Left ventricle myocardium superior (tissue), 1 donor: ENCODE measurements around the gene OGA. TPM values are rescaled to one million over a fixed set of nuclear protein-coding genes. Genes with fewer than 3 reads are reported as not detected.
"Not testable (repeated sequence)": the region's sequence is repeated elsewhere in the genome, so short reads cannot be mapped to it uniquely, and the experiment has no call there.

Experiments used
- ATAC-seq: fragments of 200-7000 bp; cut with Tn5 transposase; one replicate; pipeline ENCODE4 v1.9.1; 2020; ENCODE audit warnings: mild to moderate bottlenecking, moderate library complexity
- DNase-seq: peaks from one replicate; pipeline ENCODE4 v3.0.0-alpha.2; 2020
- intact Hi-C: fragments of 100-400 bp; cut with micrococcal nuclease; formaldehyde crosslinking; loops from one replicate; pipeline ENCODE4 v1.11.0; 2022
- total RNA-seq: library from RNA; stranded (reverse); fragmentation: NEBNext Ultra II Directional; extraction: Animal tissue kit (Norgen Biotek cat#: 25700); gene quantifications from one replicate; pipeline ENCODE4 v1.2.1, GENCODE V29; 2021
- donor health status: DM: no; HTN: yes; CAD: no; lungs with severe emphysema.

The OGA gene
- total RNA-seq, 1 donor from 2014 or later, result 79.8 TPM

DNA sequence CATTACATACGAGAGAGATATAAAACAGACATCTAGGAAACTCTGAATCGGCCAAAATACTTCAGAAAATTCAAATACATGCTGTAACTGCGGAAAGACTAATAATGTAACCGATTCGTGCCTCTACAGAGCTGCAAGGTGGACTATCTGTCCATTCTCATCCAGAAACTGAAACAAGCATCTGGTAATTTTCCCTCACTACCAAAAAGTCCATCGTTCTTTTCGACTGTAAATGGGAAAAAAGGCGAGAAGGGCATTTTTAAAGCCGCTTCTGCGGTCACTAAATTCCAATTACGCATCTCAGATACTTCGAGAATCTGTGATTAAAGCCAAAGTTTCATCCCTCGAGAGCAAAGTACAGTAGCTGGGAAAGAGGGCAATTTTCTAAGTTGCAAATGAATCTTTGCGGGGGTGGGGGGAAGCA is 1.3 kb downstream of the OGA start:
- no peak for ATAC-seq
- intact Hi-C loops, result no loop called here
- no peak for DNase-seq

DNA sequence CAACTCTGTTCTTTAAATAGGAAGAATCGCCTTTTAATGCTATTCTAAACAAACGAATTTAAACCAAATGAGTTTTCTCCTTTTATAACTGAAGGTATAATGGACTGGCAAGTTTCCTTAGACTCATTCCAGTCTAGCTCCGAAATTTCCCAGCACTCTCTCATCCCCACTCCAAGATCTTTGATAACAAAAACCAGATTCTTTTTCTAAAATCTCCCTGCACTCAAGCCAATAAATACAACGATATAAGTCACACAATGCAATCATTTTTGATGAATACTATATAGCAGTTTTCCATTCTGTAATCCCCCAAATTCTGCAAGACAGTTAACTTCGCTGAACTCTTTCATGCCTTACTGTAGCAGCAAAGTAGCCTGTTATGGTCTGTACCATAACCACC is 1.9 kb downstream of the OGA start:
- intact Hi-C loops, result no loop called here
- DNase-seq (no peak), ATAC-seq (no peak)

- intact Hi-C loops, result no loop called here
- DNase-seq (no peak), ATAC-seq (no peak)
Measured at GRCh38 chr10:101814466-101815071, 3.7 kb downstream of the OGA start.

GRCh38 chr10:101812606-101813005 is 5.6 kb downstream of the OGA start:
- DNase-seq (no peak), ATAC-seq (peak; percentile 32)
- intact Hi-C loops, result no loop called here

- DNase-seq (no peak), ATAC-seq (no peak)
- intact Hi-C loops, result no loop called here
Measured at GRCh38 chr10:101807158-101807557, 11.1 kb downstream of the OGA start.

GRCh38 chr10:101803511-101803910 is 14.7 kb downstream of the OGA start:
- ATAC-seq (no peak), DNase-seq (no peak)
- intact Hi-C loops, result no loop called here

DNA sequence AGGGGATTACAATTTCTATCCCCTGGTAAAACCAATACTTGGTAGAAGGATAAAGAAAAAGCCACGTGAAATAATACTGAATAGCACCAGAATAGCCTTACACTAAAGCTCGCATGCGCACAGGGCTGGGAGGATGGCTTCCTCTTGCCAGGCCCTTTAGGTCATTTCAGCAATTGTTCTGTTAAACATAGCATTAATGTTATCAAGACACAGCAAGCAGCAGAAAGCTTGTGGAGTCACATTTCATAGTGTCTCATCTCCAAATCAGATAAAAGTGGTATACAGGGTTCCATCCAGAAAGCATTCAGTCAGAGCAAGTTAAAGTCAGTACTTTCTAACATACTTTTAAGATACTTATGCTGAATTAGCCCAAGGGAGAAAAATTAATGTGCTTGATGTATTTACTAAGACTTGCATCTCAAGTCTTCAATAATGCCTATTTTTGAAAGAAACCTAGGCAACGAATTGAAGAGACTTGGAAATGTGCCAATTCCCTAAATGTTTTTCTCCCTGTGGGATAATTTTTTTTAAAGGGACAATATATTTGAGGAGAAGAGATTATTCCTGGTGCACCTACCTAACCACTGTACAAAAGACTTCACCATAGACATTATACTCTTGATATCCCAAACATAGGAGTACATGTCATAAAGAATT is 20.7 kb downstream of the OGA start:
- ATAC-seq (no peak), DNase-seq (no peak)
- intact Hi-C loops, result no loop called here

- DNase-seq, result no peak
- no peak for ATAC-seq
- intact Hi-C loops, result no loop called here
Measured at GRCh38 chr10:101793526-101793925, 24.7 kb downstream of the OGA start.

DNA sequence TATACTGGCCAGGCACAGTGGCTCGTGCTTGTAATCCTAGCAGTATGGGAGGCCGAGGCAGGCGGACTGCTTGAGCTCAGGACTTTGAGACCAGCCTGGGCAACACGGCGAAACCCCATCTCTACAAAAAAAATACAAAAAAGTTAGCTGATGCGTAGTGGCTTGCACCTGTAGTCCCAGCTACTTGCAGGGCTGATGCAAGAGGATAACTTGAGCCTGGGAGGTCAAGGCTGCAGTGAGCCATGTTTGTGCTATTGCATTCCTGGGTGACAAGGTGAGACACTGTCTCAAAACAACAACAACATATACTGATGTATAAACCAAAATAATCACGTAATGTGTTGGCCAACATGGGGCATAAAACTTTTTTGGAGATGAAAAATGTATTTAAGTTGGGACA is 28.6 kb downstream of the OGA start:
- intact Hi-C loops, result no loop called here
- no peak for ATAC-seq
- no peak for DNase-seq

DNA sequence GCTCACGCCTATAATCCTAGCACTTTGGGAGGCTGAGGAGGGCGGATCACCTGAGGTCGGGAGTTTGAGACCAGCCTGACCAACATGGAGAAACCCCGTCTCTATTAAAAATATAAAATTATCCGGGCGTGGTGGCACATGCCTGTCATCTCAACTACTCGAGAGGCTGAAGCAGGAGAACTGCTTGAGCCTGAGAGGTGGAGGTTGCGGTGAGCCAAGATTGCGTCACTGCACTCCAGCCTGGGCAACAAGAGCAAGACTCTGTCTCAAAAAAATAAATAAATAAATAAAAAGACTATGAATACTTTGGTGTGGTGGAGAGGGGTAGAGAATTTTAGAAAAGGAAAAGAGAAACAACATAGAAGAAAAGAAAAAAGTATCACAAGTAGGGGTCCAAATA is 29.0 kb downstream of the OGA start:
- intact Hi-C loops, DNase-seq, ATAC-seq: not testable (repeated sequence)

GRCh38 chr10:101785801-101786200 is 32.4 kb downstream of the OGA start:
- intact Hi-C loops, result no loop called here
- ATAC-seq (no peak), DNase-seq (no peak)

DNA sequence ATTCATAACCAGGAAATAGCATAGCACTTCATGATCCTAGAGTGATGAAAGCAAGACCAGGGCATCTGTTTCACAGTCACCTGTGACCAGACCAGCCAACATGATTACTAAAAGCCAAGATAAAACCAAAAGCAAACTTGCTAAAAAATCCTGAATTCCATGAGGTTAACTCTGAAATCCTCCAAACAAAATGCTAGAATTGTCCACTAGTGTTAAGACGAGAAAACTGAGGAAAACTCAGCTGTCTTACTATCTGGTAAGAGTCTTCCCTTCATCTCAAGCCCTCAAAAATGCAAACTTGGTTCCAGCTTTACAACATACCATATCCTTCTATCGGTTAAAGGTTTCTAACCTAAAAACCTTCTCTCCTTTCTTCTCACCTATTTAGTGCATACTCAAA is 33.7 kb downstream of the OGA start:
- no peak for ATAC-seq
- intact Hi-C loops, result no loop called here
- no peak for DNase-seq

DNA sequence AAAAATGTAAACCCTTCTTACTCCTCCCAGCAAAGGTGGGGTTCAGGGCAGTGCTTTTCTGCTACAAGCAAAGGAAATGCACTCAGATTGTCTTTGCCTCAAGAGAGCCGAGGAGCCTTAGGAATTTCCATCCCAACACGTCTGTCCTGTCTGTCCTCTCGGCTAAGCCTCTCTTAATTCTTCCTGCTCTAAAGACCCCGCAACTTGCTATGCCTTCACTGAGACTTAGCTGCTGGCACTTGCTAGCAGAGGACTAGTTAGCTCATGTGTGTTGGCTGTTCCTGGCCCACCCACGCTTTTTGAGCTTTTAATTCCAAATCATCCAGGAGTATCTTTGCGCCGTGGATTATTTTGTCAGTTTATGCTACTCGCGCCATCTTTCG is 34.5 kb downstream of the OGA start:
- ATAC-seq (no peak), DNase-seq (no peak)
- intact Hi-C loops, result no loop called here

DNA sequence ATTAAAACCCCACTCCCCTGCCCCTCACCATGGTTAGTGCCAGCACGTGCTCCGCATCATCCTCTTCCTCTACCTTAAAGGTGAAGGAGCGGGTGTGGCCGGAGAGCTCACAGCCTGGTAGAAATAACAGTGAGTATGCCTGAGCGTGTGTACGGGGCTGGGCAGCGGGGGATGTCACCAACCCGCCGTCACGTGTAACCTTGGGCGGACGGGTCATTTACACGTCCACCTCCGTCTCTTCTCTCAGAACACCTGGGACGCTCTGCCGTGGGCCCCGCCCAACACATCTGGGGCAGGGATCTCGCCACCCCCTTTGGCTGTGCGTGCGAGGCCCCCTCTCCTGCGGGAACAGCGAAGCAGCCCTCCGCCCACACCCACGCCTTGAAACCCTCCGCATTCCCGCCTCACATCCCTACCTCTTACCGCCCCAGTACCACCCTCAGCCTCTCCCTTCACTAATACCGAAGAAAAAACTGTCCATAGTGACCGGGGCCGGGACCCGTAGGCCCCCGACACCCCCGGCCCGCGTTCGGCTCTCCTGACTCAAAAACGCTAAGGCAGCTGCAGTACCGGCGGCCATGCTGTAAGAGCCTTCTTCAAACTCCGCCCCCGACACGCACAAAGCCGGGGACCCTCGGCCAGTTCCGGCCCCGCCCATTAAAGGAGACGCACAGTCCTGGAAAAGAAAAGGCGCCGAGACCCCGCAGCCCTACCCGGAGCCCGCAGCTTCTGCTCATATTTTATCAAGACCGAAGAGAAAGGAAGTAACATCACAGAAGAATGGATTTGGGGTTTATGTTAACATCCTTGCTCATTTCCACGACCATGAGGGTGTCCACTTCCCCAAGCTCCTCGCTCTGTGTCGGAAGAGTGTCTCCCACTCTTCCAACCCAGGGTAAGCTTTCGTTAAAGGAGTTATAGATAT is 35.2 kb downstream of the OGA start, which contains the start of gene NPM3:
Gene NPM3, minus strand, starts transcription at position 636 of the 925 bp plus-strand sequence. Its CDS starts 56 bp downstream, at position 580.
- intact Hi-C loops, result no loop called here
- peak; percentile 85 for DNase-seq
- peak; percentile 67 for ATAC-seq

DNA sequence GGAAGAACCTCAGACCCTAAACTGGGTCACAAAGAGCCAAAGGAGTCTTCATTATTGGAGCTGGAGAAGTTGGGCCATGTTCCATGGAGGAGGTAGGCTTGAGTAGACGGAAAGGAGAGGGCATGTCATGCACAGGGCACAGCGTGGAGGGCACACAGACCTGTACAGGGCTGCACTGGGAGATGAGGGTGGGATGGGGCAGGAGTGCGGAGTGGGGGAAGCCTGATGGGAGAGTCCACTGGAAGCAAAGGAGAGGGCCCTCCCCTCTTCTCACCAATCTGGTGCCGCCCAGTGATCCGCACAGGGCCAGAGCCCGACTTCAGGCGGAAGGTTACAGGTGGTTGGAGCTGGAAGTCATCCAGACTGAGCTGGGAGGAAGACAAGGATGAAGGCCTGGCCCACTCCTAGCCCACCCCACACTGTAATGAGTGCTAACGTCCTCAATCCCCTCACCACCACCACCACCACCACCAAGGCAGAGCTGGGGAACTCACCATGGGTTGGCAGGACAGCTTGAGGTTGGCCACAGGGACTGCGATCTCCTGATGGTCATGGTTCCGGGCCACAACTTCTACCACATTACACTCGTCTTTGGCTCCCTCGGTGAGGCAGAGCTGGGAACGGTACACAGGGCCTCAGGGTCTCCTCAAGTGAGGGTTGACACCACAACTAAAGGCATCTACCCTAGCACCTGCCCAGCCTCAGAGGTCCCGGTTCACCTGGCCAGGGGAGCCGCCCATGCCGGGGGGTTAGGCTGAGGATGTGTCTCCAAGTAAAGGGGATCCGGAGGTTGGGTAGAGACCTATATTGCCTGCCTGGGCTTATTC is 36.0 kb downstream of the OGA start:
- DNase-seq (no peak), ATAC-seq (no peak)
- intact Hi-C loops, result no loop called here

- intact Hi-C loops, result no loop called here
- ATAC-seq, result no peak
- no peak for DNase-seq
Measured at GRCh38 chr10:101781655-101781983, 36.6 kb downstream of the OGA start.

DNA sequence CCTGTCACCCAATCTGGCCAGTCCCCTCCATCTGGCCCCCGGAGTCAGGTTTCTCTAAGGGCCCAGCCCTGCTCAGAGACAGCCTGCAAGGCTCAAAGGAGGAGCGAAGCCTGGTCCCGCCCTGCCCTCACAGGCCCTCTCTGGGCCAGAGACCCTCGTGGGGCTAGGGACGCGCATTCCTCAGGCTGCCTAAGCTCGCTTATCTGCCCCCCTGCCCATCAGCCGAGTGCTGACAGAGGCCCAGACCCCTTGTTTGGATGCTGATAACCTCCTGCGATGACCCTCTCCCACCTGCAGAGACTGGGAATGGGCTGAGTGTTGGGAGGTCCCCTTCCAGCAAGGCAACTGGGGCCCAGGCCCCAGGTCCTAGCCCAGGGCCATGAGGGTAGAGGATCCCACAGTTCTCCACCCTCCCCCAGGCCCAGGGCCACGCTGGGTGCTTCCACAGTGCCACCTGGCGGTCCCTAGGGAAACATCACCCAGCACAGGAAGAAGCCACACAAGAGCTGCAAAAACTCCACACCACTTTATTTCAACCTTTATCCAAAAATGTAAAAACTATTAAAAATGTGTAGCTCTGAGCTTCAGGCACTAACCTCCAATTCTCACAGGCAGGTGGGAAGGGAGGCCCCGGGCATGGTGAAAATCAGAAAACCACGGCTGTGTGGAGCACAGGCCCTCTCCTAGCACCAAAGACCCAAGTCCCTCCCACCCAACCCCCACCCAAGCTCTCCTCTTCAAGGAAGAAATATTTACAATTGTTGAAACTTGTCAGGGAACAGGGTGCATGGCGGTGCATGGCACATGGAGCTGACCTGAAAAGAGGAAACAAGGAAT is 37.2 kb downstream of the OGA start:
- ATAC-seq, result peak; percentile 58
- intact Hi-C loops, result no loop called here
- peak; percentile 72 for DNase-seq

DNA sequence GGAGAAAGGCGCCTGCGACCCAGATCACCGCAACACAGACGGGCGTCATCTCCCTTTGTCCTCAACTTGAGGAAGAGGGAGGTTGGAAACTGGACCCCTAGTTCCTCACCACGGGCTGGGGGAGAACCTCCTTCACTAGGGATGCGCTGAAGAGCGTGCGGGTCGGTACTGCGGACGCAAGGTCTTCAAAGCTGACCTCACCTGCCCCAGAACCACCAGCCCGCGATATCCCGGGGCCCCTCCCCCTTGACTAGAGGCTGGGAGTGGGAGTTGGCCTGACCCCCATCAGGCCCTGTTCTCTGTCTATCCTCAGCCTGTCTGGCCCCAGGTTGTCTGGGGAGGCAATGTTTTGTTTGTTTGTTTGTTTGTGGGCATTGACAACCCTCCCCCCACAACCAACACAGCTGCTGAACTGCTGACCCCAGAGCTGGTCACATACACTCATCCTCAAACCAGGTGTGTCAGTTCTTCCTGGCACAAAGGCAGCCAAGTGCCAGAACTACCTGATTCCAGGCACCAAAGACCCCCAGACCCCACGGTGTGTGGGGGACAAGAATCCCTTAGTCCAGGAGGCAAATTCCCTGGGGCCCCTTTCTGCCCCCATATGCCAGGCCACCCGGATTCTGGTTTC is 37.9 kb downstream of the OGA start:
- ATAC-seq (no peak), DNase-seq (no peak)
- intact Hi-C loops, result no loop called here
